GM19240 (cell line): ENCODE measurements around the gene LMAN2L.
"Not testable (repeated sequence)": the region's sequence is repeated elsewhere in the genome, so short reads cannot be mapped to it uniquely, and the experiment has no call there.

Experiments
- DNase-seq: peaks from one replicate; pipeline ENCODE4 v3.0.0; 2011; ENCODE audit warnings: low spot score; ENCODE audit not compliant: insufficient read length

The LMAN2L gene

DNA sequence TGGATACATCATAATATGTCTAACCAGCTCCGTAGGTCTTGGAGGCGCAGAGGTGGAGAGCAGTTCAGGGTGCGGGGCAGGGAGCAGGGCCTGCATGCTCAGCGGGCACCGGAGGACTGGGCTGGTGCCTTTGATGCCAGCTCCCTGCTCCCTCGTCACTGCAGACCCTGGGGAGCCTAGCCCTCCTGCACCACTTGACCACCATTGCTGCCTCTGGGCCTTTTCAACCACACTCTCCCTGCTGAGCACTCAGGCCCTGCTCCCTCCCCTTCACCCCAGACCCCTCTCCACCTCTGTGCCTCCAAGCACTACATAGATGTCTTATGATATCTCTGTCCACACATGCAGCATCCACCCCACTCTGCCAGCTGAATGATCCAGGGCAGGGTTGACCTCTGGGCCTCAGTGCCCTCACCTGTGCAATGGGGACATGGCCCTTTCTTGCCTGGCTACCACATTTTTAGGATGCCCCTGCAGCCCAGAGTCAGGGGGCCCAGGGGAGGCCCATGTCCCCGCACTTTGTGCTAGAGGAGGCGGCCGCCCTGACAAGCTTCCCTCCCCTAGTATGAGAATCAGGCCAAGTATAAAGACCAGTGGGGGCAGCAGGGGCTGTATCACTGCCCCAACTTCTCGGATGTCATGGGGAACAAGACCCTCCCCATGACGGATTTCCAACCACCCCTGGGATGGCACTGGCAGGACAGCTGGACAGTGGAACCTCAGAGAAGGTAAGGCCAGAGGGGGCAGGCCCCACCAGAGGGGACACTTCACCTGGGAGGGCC lies 51.0 kb downstream of the LMAN2L start:
- DNase-seq = no peak

GRCh38 chr2:96687711-96688640 lies 51.9 kb downstream of the LMAN2L start:
- no peak for DNase-seq

DNA sequence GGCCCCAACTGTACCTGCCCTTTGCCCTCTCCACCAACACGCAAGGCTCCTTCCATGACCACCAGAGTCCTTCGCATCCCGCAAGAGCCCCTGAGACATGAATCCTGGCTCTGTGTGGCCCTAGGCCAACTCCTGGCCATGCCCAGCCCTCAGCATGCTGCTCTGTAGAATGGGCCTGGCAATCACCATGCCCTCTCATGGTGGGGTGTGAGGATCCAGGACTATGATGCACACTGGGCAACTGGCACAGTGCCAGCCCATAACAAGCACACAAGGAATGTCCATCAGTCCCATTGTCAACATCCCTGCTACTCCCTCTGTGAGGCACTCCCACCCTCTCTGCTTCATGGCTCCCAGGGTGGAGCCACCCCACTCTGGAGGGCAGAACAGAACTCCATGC lies 52.6 kb downstream of the LMAN2L start:
- no peak for DNase-seq

GRCh38 chr2:96685577-96686459 lies 54.0 kb downstream of the LMAN2L start:
- DNase-seq = no peak

DNA sequence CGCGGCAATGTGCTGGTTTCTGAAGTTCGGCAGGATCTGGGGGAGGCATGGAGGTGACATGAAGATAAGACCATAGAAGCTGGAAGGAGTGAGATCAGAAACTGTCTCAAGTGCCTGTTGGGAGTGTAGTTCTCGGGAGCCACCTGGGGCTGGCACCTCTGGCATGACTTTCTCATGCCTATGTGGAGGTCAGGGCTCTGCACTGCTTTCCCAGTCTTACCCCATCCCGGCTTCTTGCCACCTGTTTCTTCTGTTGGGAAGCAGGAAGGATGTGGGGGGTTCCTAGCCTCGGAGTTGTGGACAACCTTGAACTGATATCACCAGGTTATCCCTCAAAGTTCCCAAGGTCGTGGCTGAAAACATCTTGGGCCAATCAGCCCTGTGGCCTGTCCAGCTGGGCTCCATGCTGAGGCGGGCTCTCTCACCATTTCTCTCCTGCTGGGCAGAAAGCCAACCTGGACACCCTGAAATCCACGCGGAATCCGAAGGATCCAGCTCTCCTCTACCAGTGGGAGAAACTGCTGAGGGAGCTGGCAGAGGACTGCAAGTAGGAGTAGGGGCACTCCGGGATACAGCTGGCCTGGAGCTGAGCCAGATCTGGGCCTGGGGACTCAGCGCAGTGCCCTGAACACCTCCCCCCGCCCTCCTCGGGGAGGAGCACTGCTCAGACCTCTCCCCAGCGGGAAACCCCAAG lies 54.8 kb downstream of the LMAN2L start:
- DNase-seq = no peak

GRCh38 chr2:96683972-96684820 lies 55.7 kb downstream of the LMAN2L start:
- no peak for DNase-seq

- DNase-seq = no peak
These were observed 56.6 kb downstream of the LMAN2L start for GRCh38 chr2:96683307-96683706.

GRCh38 chr2:96681540-96681939 lies 58.3 kb downstream of the LMAN2L start:
- DNase-seq = no peak

DNA sequence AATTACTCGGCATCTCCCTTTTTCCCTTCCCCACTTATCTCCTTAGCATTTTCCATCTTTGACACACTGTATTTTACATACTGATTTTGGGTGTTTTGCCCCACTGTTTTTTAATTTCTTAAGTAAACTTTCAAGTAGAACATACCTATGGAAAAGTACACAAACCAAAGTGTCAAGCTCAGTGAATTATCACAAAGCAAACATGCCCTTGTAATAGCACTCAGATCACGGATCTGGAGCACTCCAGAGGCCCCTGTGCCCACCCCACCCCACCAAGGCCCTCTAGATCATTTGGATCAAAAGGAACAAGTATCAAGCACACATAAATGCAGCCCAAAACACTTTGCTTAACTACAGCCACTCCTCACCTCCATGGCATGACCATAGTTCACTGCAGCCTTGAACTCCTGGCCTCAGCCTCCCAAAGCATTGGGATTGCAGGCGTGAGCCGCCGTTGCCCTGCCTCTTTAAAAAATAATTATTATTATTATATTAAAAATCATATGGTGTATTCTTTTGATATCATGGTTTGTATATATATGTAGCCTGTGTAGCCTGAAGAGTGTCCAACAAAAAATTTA lies 59.2 kb downstream of the LMAN2L start:
- DNase-seq = no peak

GRCh38 chr2:96679848-96680247 lies 60.0 kb downstream of the LMAN2L start:
- DNase-seq = no peak

GRCh38 chr2:96669539-96670215 lies 70.2 kb downstream of the LMAN2L start:
- no peak for DNase-seq

DNA sequence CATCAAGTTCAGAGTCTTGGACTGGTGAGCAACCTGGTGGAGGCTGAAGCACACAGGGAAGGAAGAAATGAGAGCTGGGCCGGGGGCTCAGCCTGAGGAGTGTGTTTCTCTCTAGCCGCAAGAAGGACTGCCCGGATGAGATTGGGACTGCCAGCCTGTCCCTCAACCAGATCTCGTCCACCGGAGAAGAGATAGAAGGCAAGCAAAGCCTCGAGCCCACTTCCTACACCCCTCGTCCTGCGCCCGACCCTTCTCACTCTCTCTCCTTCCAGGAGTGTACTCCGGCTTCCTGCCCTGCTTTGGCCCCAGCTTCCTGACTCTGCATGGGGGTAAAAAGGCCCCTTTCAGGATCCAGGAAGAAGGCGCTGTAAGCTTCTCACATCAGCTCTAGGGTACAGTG lies 71.1 kb downstream of the LMAN2L start:
- no peak for DNase-seq

- DNase-seq = not testable (repeated sequence)
These were observed 74.1 kb downstream of the LMAN2L start for GRCh38 chr2:96665717-96666116.

DNA sequence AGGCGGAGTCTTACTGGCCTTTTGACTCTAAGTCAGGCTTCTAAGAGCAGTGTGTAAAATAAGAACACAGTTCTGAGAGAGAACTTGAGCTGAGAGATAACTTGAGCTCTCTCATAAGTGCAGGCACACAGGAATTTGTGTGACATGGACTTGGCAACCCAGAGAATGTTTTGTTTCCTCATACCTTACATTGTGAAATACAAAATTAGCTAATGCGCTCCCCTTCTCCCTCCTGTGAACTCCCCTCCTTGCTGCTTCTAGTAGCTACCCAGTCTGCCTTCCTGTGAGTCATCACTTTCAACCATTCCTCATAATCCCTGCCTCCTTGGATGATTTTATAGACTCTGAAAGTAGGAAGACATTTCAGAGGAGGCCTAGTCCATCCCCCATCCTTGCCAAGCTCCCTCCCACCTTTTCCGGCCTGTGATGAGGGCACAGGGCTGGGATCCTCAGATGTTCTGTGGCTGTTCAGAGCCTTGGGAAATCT lies 74.7 kb downstream of the LMAN2L start:
- no peak for DNase-seq

DNA sequence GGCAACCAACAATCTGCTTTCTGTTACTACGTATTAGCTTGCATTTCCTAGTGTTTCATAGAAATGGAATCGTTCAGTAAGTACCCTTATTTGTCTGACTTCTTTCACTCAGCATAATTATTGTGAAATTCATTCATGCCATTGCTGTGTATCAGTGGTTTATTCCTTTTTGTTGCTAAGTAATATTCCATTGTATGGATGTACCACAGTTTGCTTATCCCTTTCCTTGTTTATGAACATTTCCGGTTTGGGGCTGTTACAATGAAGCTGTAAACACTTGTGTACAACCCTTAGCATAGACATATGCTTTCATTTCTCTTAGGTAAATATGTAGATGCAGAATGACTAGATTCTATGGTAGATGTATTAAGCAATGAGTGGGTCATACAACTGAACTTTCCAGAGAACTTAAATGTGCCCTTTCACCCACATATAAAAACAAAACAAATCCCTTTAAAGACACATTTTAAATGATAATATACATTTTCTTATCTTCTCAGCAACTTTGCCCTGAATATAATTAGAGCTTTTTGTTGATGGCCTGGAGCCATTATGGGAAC lies 75.4 kb downstream of the LMAN2L start:
- no peak for DNase-seq

DNA sequence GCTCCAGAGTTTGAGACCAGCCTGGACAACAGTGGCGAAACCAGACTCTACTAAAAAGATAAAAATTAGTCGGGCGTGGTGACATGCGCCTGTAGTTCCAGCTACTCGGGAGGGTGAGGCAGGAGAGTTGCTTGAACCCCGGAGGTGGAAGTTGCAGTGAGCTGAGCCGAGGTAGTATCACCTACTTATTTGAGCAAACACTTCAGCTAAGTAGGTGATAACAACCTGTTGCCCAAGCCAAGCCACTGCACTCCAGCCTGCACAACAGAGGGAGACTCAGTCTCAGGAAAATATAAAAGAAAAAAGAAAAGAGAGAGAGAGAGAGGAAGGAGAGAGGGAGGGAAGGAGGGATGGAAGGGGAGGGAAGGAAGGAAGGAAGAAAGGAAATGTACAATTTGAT lies 76.0 kb downstream of the LMAN2L start:
- no peak for DNase-seq

DNA sequence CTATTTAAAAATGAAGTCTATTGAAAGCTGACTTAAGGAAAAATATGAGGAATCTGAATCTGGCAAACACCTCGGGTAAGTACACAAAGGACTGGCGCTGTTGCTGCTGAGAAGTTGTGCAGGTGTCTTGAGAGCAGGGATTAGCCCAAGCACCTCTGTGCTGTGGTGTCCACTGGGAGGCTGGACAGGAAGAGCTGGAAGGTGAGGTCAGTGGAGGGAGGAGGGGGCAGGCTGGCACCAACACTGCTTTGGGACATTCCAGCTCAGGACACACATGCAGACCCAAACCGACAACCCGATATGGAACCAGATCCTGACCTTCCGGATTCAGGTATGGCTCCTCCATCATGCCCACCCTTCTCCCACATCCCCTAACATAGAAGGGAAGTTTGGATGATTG lies 76.7 kb downstream of the LMAN2L start:
- DNase-seq = no peak

GRCh38 chr2:96662360-96662759 lies 77.5 kb downstream of the LMAN2L start:
- DNase-seq = no peak

DNA sequence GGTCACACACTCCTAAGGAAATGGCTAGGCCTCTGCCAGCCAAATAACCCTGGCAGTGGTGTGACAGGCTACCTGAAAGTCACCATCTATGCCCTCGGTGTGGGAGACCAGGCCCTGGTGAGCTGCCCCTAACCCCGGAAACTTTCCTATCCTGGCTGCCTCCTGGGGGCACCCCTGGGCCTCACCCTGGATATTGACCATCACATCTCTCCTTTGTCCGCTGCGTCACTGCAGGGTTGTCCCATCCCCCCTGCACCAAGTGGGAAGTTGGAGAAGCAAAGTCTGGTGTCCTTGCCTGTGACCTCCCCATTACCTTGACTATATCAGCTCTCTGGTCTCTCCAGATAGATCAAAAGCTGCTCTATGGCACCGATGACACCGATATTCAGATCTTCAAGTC lies 78.5 kb downstream of the LMAN2L start:
- DNase-seq = no peak
